SU-DHL-6 (cell line): ENCODE results near the gene TEX9.

Experiments
- H2AFZ ChIP-seq: fragments of 200-600 bp; sonication (generic); 2 replicates; pipeline ENCODE4 v1.6.1; 2014; ENCODE audit warnings: low read depth, mild to moderate bottlenecking, moderate library complexity, mixed read lengths, antibody characterized with exemption, low read length; ENCODE audit not compliant: severe bottlenecking
- H3F3A ChIP-seq: fragments of 200-600 bp; shearing (Covaris generic); 2 replicates; pipeline ENCODE4 v1.6.0; 2016; ENCODE audit warnings: antibody characterized with exemption, mild to moderate bottlenecking; ENCODE audit not compliant: insufficient read depth
- H3K27ac ChIP-seq: fragments of 200-600 bp; sonication (generic); 2 replicates; pipeline ENCODE4 v1.5.1; 2016; ENCODE audit warnings: low read depth, mild to moderate bottlenecking, low read length, moderate library complexity, mixed read lengths
- H3K27me3 ChIP-seq: fragments of 200-600 bp; sonication (generic), shearing (Covaris generic); 2 replicates; pipeline ENCODE4 v1.6.0; 2014; ENCODE audit warnings: mild to moderate bottlenecking, low read length
- H3K36me3 ChIP-seq: fragments of 200-600 bp; sonication (generic); 2 replicates; pipeline ENCODE4 v1.6.1; 2014; ENCODE audit warnings: mild to moderate bottlenecking, low read length, mixed read lengths
- H3K4me2 ChIP-seq: fragments of 300-600, 200-600 bp; shearing (Covaris generic), sonication (generic); 2 replicates; pipeline ENCODE4 v1.6.0; 2014; ENCODE audit warnings: low read length, low read depth, mild to moderate bottlenecking; ENCODE audit not compliant: poor library complexity, severe bottlenecking
- H3K4me3 ChIP-seq: fragments of 200-600 bp; sonication (generic); 2 replicates; pipeline ENCODE4 v1.5.1; 2014; ENCODE audit warnings: antibody characterized with exemption, low read length, mild to moderate bottlenecking, mixed read lengths; ENCODE audit not compliant: insufficient read depth, poor library complexity, severe bottlenecking
- H3K79me2 ChIP-seq: fragments of 200-600 bp; sonication (generic); 2 replicates; pipeline ENCODE4 v1.6.1; 2014; ENCODE audit warnings: mild to moderate bottlenecking, low read length, moderate library complexity; ENCODE audit not compliant: insufficient read depth
- H3K9ac ChIP-seq: fragments of 200-600 bp; sonication (generic); 2 replicates; pipeline ENCODE4 v1.7.0; 2014; ENCODE audit warnings: mild to moderate bottlenecking, low read length
- H3K9me2 ChIP-seq: fragments of 200-600 bp; sonication (generic); replicated peaks from 2 replicates; pipeline ENCODE4 v1.6.1; 2014; ENCODE audit warnings: low read length; ENCODE audit not compliant: insufficient read depth
- H3K9me3 ChIP-seq: fragments of 200-600 bp; sonication (generic); 2 replicates; pipeline ENCODE4 v1.6.1; 2014; ENCODE audit warnings: low read length, mixed read lengths; ENCODE audit not compliant: insufficient read depth
- H4K20me1 ChIP-seq: fragments of 200-600 bp; sonication (generic); 2 replicates; pipeline ENCODE4 v1.6.1; 2014; ENCODE audit warnings: low read depth, mild to moderate bottlenecking, antibody characterized with exemption, low read length, moderate library complexity, mixed read lengths
- EZH2phosphoT487 ChIP-seq: fragments of 200-600 bp; sonication (generic), shearing (Covaris generic); conservative IDR thresholded peaks from 2 replicates; pipeline ENCODE4 v1.6.1; 2018; ENCODE audit warnings: mild to moderate bottlenecking, antibody characterized with exemption, low read length, moderate library complexity, mixed read lengths
- TF ChIP-seq, protein P1 (sequence below): fragments of 200-600 bp; sonication (generic); IDR thresholded peaks from one replicate; pipeline ENCODE4 v1.5.1; 2017; ENCODE audit warnings: antibody characterized with exemption, mild to moderate bottlenecking, low read length, moderate library complexity; ENCODE audit not compliant: insufficient read depth, poor library complexity, severe bottlenecking

The TEX9 gene

GRCh38 chr15:56428821-56429458 lies 63.7 kb downstream of the TEX9 start:
- TF ChIP-seq, protein P1, sequence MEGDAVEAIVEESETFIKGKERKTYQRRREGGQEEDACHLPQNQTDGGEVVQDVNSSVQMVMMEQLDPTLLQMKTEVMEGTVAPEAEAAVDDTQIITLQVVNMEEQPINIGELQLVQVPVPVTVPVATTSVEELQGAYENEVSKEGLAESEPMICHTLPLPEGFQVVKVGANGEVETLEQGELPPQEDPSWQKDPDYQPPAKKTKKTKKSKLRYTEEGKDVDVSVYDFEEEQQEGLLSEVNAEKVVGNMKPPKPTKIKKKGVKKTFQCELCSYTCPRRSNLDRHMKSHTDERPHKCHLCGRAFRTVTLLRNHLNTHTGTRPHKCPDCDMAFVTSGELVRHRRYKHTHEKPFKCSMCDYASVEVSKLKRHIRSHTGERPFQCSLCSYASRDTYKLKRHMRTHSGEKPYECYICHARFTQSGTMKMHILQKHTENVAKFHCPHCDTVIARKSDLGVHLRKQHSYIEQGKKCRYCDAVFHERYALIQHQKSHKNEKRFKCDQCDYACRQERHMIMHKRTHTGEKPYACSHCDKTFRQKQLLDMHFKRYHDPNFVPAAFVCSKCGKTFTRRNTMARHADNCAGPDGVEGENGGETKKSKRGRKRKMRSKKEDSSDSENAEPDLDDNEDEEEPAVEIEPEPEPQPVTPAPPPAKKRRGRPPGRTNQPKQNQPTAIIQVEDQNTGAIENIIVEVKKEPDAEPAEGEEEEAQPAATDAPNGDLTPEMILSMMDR = no peak
- no peak for TF ChIP-seq EZH2phosphoT487
- H3K9ac ChIP-seq = no peak overlapping the region
- H2AFZ ChIP-seq = no peak overlapping the region
- no peaks in the 10 kb centered on the region for H3K9me3 ChIP-seq
- H3K27ac ChIP-seq = no peak overlapping the region
- H3K36me3 ChIP-seq = peaks cover 12% of the 10 kb centered on the region
- no peaks in the 10 kb centered on the region for H3F3A ChIP-seq
- H3K4me3 ChIP-seq = no peak overlapping the region
- no peaks in the 10 kb centered on the region for H3K27me3 ChIP-seq
- no peaks in the 10 kb centered on the region for H3K79me2 ChIP-seq
- H3K4me2 ChIP-seq = no peak overlapping the region
- no peaks in the 10 kb centered on the region for H3K9me2 ChIP-seq
- no peaks in the 10 kb centered on the region for H4K20me1 ChIP-seq

GRCh38 chr15:56432304-56432703 lies 67.1 kb downstream of the TEX9 start:
- H3K79me2 ChIP-seq = no peaks in the 10 kb centered on the region
- H3F3A ChIP-seq = no peaks in the 10 kb centered on the region
- H4K20me1 ChIP-seq = no peaks in the 10 kb centered on the region
- H3K27me3 ChIP-seq = no peaks in the 10 kb centered on the region
- H3K9ac ChIP-seq = no peak overlapping the region
- peaks cover 15% of the 10 kb centered on the region; the same call in 1 of the 2 replicates for H3K36me3 ChIP-seq
- H2AFZ ChIP-seq = no peak overlapping the region
- no peak overlapping the region for H3K4me3 ChIP-seq
- TF ChIP-seq EZH2phosphoT487 = no peak
- TF ChIP-seq, protein P1 = no peak
- H3K9me3 ChIP-seq = no peaks in the 10 kb centered on the region
- no peaks in the 10 kb centered on the region for H3K9me2 ChIP-seq
- no peak overlapping the region for H3K4me2 ChIP-seq
- no peak overlapping the region for H3K27ac ChIP-seq

DNA sequence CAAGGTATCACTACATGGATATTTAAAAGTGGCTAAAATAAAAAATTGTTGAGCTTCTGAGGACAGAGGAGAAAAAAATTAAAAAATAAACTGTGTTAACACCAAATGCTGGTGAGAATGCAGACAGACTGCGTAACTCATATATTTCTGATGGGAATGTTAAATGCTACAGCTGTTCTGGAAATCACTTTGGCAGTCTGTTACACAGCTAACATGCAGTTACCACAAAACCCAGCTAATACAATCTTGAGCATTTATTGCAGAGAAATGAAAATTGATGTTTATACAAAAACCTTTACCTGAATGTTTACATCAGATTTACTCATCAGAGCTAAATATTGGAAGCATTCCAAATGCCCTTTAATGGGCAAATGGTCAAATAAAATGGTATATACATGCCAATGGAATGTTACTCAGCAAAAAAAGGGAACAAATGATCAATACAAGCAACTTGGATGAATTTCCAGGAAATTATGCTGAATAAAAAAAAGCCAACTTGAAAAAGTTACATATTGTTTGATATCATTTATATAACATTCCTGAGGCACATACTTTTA lies 75.1 kb downstream of the TEX9 start:
- Histone ChIP-seq H3K27ac (no peak overlapping the region), H3K9me2 (no peaks in the 10 kb centered on the region), H3K36me3 (peaks cover 23% of the 10 kb centered on the region; the same call in 1 of the 2 replicates), H4K20me1 (no peaks in the 10 kb centered on the region), H3K27me3 (no peaks in the 10 kb centered on the region), H3K4me3 (no peak overlapping the region), H3K9ac (no peak overlapping the region), H3F3A (no peaks in the 10 kb centered on the region), H2AFZ (no peak overlapping the region), H3K9me3 (no peaks in the 10 kb centered on the region), H3K4me2 (no peak overlapping the region), H3K79me2 (no peaks in the 10 kb centered on the region)
- no peak for TF ChIP-seq EZH2phosphoT487

DNA sequence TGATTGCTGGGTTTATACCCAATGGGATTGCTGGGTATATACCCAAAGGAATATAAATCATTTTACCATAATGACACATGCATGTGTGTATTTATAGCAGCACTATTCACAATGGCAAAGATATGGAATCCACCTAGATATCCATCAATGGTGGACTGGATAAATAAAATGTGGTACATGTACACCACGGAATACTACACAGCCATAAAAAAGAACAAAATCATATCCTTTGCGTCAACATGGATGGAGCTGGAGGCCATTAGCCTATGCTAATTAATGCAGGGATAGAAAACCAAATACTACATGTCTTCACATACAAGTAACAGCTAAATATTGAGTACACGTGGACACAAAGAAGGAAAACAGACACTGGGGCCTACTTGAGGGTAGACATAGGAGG lies 77.1 kb downstream of the TEX9 start:
- Histone ChIP-seq H4K20me1 (no peaks in the 10 kb centered on the region), H3K4me3 (no peak overlapping the region), H3K4me2 (no peak overlapping the region), H3K36me3 (peaks cover 31% of the 10 kb centered on the region), H3K27ac (no peak overlapping the region), H3K79me2 (no peaks in the 10 kb centered on the region), H2AFZ (no peak overlapping the region), H3K9me2 (no peaks in the 10 kb centered on the region), H3K9ac (no peak overlapping the region), H3K27me3 (no peaks in the 10 kb centered on the region), H3K9me3 (no peaks in the 10 kb centered on the region), H3F3A (no peaks in the 10 kb centered on the region)
- TF ChIP-seq, protein P1 = no peak
- TF ChIP-seq EZH2phosphoT487 = no peak
